Measurements from ENCODE around the gene POTEB3.
"Not testable (repeated sequence)": the region's sequence is repeated elsewhere in the genome, so short reads cannot be mapped to it uniquely, and the experiment has no call there.

Gene POTEB3

GRCh38 chr15:21440399-21440798, at the start of gene POTEB3:
POTEB3 (minus strand) TSS chr15:21440499; CDS start chr15:21440011, 488 bp downstream.
- not testable (repeated sequence) for H3K4me3 ChIP-seq, H3K27ac ChIP-seq

- H3K4me3 ChIP-seq, H3K27ac ChIP-seq: not testable (repeated sequence)
Observed at GRCh38 chr15:21453683-21454082, 13.4 kb upstream of the POTEB3 start.

GRCh38 chr15:21451920-21452563, 11.7 kb upstream of the POTEB3 start:
- H3K4me3 ChIP-seq, H3K27ac ChIP-seq: not testable (repeated sequence)

GRCh38 chr15:21451487-21451886, 11.2 kb upstream of the POTEB3 start:
- H3K27ac ChIP-seq, H3K4me3 ChIP-seq: not testable (repeated sequence)

- H3K27ac ChIP-seq, H3K4me3 ChIP-seq: not testable (repeated sequence)
Observed at GRCh38 chr15:21407366-21407765, 32.9 kb downstream of the POTEB3 start.

- H3K4me3 ChIP-seq, H3K27ac ChIP-seq: not testable (repeated sequence)
Observed at GRCh38 chr15:21401531-21401930, 38.8 kb downstream of the POTEB3 start.

- H3K27ac ChIP-seq, H3K4me3 ChIP-seq: not testable (repeated sequence)
Observed at GRCh38 chr15:21399111-21399510, 41.2 kb downstream of the POTEB3 start.

GRCh38 chr15:21398511-21398910, 41.8 kb downstream of the POTEB3 start:
- H3K27ac ChIP-seq, H3K4me3 ChIP-seq: not testable (repeated sequence)

GRCh38 chr15:21397656-21398055, 42.6 kb downstream of the POTEB3 start:
- H3K27ac ChIP-seq, H3K4me3 ChIP-seq: not testable (repeated sequence)

- H3K27ac ChIP-seq, H3K4me3 ChIP-seq: not testable (repeated sequence)
Observed at GRCh38 chr15:21397186-21397585, 43.1 kb downstream of the POTEB3 start.

- H3K4me3 ChIP-seq, H3K27ac ChIP-seq: not testable (repeated sequence)
Observed at GRCh38 chr15:21385961-21386360, 54.3 kb downstream of the POTEB3 start.

- H3K4me3 ChIP-seq, H3K27ac ChIP-seq: not testable (repeated sequence)
Observed at GRCh38 chr15:21383866-21384485, 56.3 kb downstream of the POTEB3 start.

GRCh38 chr15:21373682-21374081, 66.6 kb downstream of the POTEB3 start:
- not testable (repeated sequence) for H3K27ac ChIP-seq, H3K4me3 ChIP-seq

- H3K27ac ChIP-seq, H3K4me3 ChIP-seq: not testable (repeated sequence)
Observed at GRCh38 chr15:21369177-21369576, 71.1 kb downstream of the POTEB3 start.

GRCh38 chr15:21368625-21369024, 71.7 kb downstream of the POTEB3 start:
- H3K27ac ChIP-seq, H3K4me3 ChIP-seq: not testable (repeated sequence)

Data from skin epidermis (tissue), 12 donors.